ENCODE data around the gene PIP.

GRCh38 chr7:143104759-143105158 lies 27.1 kb upstream of the PIP start:
- TF ChIP-seq CTCF (IDR thresholded peaks at IDR 0.05) (no peak), POLR2AphosphoS5 (IDR thresholded peaks at IDR 0.05; ENCODE audit: low read depth, low read length) (no peak), REST (IDR thresholded peaks at IDR 0.05; ENCODE audit: insufficient read depth in 1 of 2, low read depth in 2 of 2, low read length in 1 of 2) (no peak), TCF7L2 (IDR thresholded peaks at IDR 0.05; ENCODE audit: low read depth, low read length) (no peak), SIN3A (IDR thresholded peaks at IDR 0.05; ENCODE audit: borderline replicate concordance, insufficient read depth, low read depth, low read length) (no peak)
